Body of pancreas (tissue), 4 donors: ENCODE results near the gene WDR45. TPM values are rescaled to one million over a fixed set of nuclear protein-coding genes. Genes with fewer than 3 reads are reported as not detected.
A peak's percentile ranks its signal among the peaks of the same experiment; 100 is the strongest.

Experiments
- ATAC-seq: fragments of 150-250 bp; one replicate; pipeline ENCODE4 v1.9.1; 2016
- DNase-seq, 4 donors: peaks; one replicate each; pipeline ENCODE4 v3.0.0-alpha.2; 2019
- H3K27ac ChIP-seq, 4 donors: fragments of 200-600 bp; sonication (generic); 1 replicate in 3 of 4; 2 replicates in 1 of 4; pipeline versions ENCODE4 v1.5.1 to v1.6.1; 2016 to 2019; ENCODE audit warnings: mild to moderate bottlenecking in 1 of 4, mixed read lengths in 1 of 4, moderate library complexity in 1 of 4
- H3K27me3 ChIP-seq, 2 donors: fragments of 200-600 bp; sonication (generic); one replicate each; pipeline ENCODE4 v1.6.0; 2016; ENCODE audit warnings: mild to moderate bottlenecking in 1 of 2
- H3K36me3 ChIP-seq, 2 donors: fragments of 200-600 bp; sonication (generic); replicated peaks in 1 of 2; 2 replicates each; pipeline ENCODE4 v1.5.1; 2016; ENCODE audit warnings: low read depth in 2 of 2; ENCODE audit not compliant: insufficient read depth in 1 of 2
- H3K4me1 ChIP-seq: fragments of 200-600 bp; sonication (generic); one replicate; pipeline ENCODE4 v1.6.0; 2016
- H3K4me3 ChIP-seq, 2 donors: fragments of 200-600 bp; sonication (generic); 1 replicate in 1 of 2; 2 replicates in 1 of 2; pipeline ENCODE4 v1.5.1; 2016 to 2019
- H3K9me3 ChIP-seq, 3 donors: fragments of 200-600 bp; sonication (generic); 1 replicate in 2 of 3; 2 replicates in 1 of 3; pipeline ENCODE4 v1.5.1; 2016
- POLR2A ChIP-seq, 3 donors: fragments of 450-650 bp; IDR thresholded peaks; one replicate each; pipeline ENCODE4 v1.6.1; 2016; ENCODE audit warnings: antibody characterized with exemption in 3 of 3, mild to moderate bottlenecking in 2 of 3
- WGBS, 2 donors: methylation state at CpG; one replicate each; pipeline ENCODE4 v1.1.5; 2017; 5-methylcytosine and 5-hydroxymethylcytosine counted together
- intact Hi-C: fragments of 100-400 bp; cut with DNase I; formaldehyde crosslinking; loops from one replicate; pipeline ENCODE4 v1.15.1; 2023
- total RNA-seq, 2 donors: library from RNA; depleted of rRNA; stranded (reverse); fragments of >200 nt; gene quantifications; one replicate each; pipeline ENCODE4 v1.1.0, GENCODE V29; 2016
- TF ChIP-seq, protein P1 (sequence below), 7 experiments: fragments of 450-650 bp in 4 of 7; fragments of 200-600 bp in 3 of 7; sonication (generic) in 3 of 7; IDR thresholded peaks; one replicate each; pipeline ENCODE4 v1.5.1; 2016 to 2019; ENCODE audit warnings: antibody characterized with exemption in 7 of 7

The WDR45 gene
- total RNA-seq, 2 donors from 2014 or later, result 59.4 to 77.1 TPM

DNA sequence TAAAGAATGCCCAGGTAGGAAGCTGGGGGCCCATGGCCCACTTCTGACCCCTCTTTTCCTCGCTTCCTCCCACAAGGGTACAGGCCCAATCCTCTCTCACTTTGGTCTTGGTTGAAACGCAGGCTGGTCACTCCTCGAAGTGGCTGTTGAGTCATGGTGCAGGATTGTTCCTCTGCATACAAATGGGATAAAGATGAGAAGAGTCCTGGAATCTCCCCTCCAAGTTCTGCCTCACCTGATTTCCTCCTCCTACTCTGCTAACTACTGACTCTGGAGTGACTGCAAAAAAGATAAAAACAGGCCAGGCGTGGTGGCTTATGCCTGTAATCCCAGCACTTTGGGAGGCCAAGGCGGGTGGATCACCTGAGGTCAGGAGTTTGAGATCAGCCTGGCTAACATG is 1.7 kb downstream of the WDR45 start:
- Histone ChIP-seq H3K4me1 (peaks cover 15% of the 10 kb centered on the region), H3K27ac (no peak overlapping the region), H3K4me3 (no peak overlapping the region), H3K27me3 (no peaks in the 10 kb centered on the region), H3K36me3 (peaks cover 0 to 1% of the 10 kb centered on the region in 2 donors), H3K9me3 (no peaks in the 10 kb centered on the region)
- TF ChIP-seq, protein P1, sequence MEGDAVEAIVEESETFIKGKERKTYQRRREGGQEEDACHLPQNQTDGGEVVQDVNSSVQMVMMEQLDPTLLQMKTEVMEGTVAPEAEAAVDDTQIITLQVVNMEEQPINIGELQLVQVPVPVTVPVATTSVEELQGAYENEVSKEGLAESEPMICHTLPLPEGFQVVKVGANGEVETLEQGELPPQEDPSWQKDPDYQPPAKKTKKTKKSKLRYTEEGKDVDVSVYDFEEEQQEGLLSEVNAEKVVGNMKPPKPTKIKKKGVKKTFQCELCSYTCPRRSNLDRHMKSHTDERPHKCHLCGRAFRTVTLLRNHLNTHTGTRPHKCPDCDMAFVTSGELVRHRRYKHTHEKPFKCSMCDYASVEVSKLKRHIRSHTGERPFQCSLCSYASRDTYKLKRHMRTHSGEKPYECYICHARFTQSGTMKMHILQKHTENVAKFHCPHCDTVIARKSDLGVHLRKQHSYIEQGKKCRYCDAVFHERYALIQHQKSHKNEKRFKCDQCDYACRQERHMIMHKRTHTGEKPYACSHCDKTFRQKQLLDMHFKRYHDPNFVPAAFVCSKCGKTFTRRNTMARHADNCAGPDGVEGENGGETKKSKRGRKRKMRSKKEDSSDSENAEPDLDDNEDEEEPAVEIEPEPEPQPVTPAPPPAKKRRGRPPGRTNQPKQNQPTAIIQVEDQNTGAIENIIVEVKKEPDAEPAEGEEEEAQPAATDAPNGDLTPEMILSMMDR (IDR thresholded peaks at IDR 0.05), result no peak
- no peak for TF ChIP-seq POLR2A (IDR thresholded peaks at IDR 0.05)
- DNase-seq, result no peak
- WGBS, 2 donors, result 93% methylated on average over 5 of the region's 5 CpGs; no CpG with 5 or more reads in 1 of the 2 donors
- no peak for ATAC-seq
- intact Hi-C loops, result no loop called here

DNA sequence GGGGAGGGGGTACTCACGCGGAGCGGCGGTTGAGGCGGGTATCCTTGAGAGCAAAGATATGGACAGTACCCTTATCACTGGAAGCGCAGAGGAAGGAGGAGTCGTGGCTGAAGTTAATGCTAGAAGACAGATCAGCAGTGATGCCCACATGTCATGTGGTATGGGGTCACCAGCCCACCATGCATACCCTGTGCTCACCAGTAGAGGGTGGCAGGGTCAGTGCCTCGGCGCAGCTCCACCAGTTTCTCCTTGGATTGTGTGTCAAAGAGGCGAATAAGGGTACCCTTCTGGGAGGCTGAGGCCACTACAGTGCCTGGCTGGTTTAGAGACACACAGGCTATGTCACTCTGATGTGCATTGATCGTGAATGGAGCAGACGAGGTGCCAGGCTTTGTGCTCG is 4.3 kb downstream of the WDR45 start:
- WGBS, 2 donors, result 88 to 92% methylated on average over 9 to 12 of the region's 13 CpGs
- DNase-seq, result no peak
- Histone ChIP-seq H3K9me3 (no peaks in the 10 kb centered on the region), H3K36me3 (peaks cover 0 to 1% of the 10 kb centered on the region in 2 donors), H3K27me3 (no peaks in the 10 kb centered on the region), H3K27ac (no peak overlapping the region), H3K4me1 (peaks cover 18% of the 10 kb centered on the region), H3K4me3 (no peak overlapping the region)
- intact Hi-C loops, result no loop called here
- TF ChIP-seq POLR2A (IDR thresholded peaks at IDR 0.05), result no peak
- TF ChIP-seq, protein P1 (IDR thresholded peaks at IDR 0.05), result no peak
- ATAC-seq, result no peak

GRCh38 chrX:49073601-49074575 is 5.8 kb downstream of the WDR45 start, which contains the start of gene PRAF2:
PRAF2 (minus strand) TSS chrX:49074002; CDS start chrX:49073987, 15 bp downstream.
- H3K27me3 ChIP-seq, result no peaks in the 10 kb centered on the region
- ATAC-seq, result peak; percentile 95
- H3K4me3 ChIP-seq, result no peak within 1 kb of the TSS
- peaks cover 0 to 1% of the 10 kb centered on the region in 2 donors for H3K36me3 ChIP-seq
- TF ChIP-seq POLR2A (IDR thresholded peaks at IDR 0.05), result peak in 2 of 3 donors; percentile 48 to 58
- TF ChIP-seq, protein P1 (IDR thresholded peaks at IDR 0.05), result peak in 2 of 7 experiments; percentile 17 to 25
- H3K4me1 ChIP-seq, result peaks cover 15% of the 10 kb centered on the region
- H3K9me3 ChIP-seq, result no peaks in the 10 kb centered on the region
- intact Hi-C loops, result no loop called here
- DNase-seq, result peak; percentile 88 to 93 (median 92)
- peak within 1 kb of the TSS in 3 of 4 donors; percentile 5 to 68 (median 62) for H3K27ac ChIP-seq
- WGBS, 2 donors, result 4 to 11% methylated on average over 17 to 45 of the region's 61 CpGs

DNA sequence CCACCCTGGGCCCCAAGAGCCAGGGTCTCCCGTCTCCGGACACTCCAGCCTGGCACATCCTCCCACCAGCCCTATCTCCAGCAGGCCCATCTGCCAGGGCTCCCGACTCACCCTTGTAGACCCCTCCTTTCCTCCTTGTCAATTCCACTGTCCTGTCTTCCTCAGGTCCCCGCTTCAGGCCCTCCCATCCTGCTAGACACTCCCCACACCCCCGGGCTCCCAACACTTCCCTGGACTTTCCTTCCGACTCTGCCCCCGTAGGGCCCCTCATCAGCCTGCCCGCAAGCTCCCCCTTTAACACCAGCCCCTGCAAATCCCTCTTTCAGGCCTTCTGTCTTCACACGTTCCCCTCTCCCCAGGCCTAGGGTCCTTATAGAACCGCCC is 7.0 kb downstream of the WDR45 start:
- H3K9me3 ChIP-seq, result no peaks in the 10 kb centered on the region
- H3K4me3 ChIP-seq, result no peak overlapping the region
- 57 to 60% methylated on average over 6 to 7 of the region's 10 CpGs for WGBS, 2 donors
- DNase-seq (no peak), ATAC-seq (no peak)
- intact Hi-C loops, result no loop called here
- TF ChIP-seq, protein P1 (IDR thresholded peaks at IDR 0.05), result no peak
- no peak for TF ChIP-seq POLR2A (IDR thresholded peaks at IDR 0.05)
- H3K4me1 ChIP-seq, result peaks cover 8% of the 10 kb centered on the region
- peaks cover 0 to 1% of the 10 kb centered on the region in 2 donors for H3K36me3 ChIP-seq
- no peak overlapping the region for H3K27ac ChIP-seq
- no peaks in the 10 kb centered on the region for H3K27me3 ChIP-seq
